ENCODE measurements around the gene GIPC3.
A peak's percentile ranks its signal among the peaks of the same experiment; 100 is the strongest.
"Not testable (repeated sequence)": the region's sequence is repeated elsewhere in the genome, so short reads cannot be mapped to it uniquely, and the experiment has no call there.

GIPC3 gene

GRCh38 chr19:3618811-3619630 lies 33.7 kb downstream of the GIPC3 start:
- DNase-seq (ENCODE audit: low read depth in 2 of 2) = no peak

- DNase-seq (ENCODE audit: low read depth in 2 of 2) = no peak
Measured at GRCh38 chr19:3619631-3620012, 34.3 kb downstream of the GIPC3 start.

- no peak for DNase-seq (ENCODE audit: low read depth in 2 of 2)
Measured at GRCh38 chr19:3620145-3620816, 35.0 kb downstream of the GIPC3 start.

- no peak for DNase-seq (ENCODE audit: low read depth in 2 of 2)
Measured at GRCh38 chr19:3620817-3621547, 35.7 kb downstream of the GIPC3 start.

- DNase-seq (ENCODE audit: low read depth in 2 of 2) = no peak
Measured at GRCh38 chr19:3621689-3622088, 36.4 kb downstream of the GIPC3 start.

- no peak for DNase-seq (ENCODE audit: low read depth in 2 of 2)
Measured at GRCh38 chr19:3622224-3622623, 36.9 kb downstream of the GIPC3 start.

- no peak for DNase-seq (ENCODE audit: low read depth in 2 of 2)
Measured at GRCh38 chr19:3623716-3624115, 38.4 kb downstream of the GIPC3 start.

- no peak for DNase-seq (ENCODE audit: low read depth in 2 of 2)
Measured at GRCh38 chr19:3625996-3626472, 40.8 kb downstream of the GIPC3 start.

GRCh38 chr19:3626473-3627350 lies 41.4 kb downstream of the GIPC3 start, which contains the start of gene CACTIN:
CACTIN (minus strand) TSS chr19:3626790; CDS start chr19:3626762, 28 bp downstream.
- DNase-seq (ENCODE audit: low read depth in 2 of 2) = peak; percentile 96 to 97

GRCh38 chr19:3627351-3627723 lies 42.1 kb downstream of the GIPC3 start:
- DNase-seq (ENCODE audit: low read depth in 2 of 2) = no peak

GRCh38 chr19:3628766-3629165 lies 43.5 kb downstream of the GIPC3 start:
- DNase-seq (ENCODE audit: low read depth in 2 of 2) = not testable (repeated sequence)

GRCh38 chr19:3631053-3631861 lies 46.0 kb downstream of the GIPC3 start:
- DNase-seq (ENCODE audit: low read depth in 2 of 2) = no peak

- no peak for DNase-seq (ENCODE audit: low read depth in 2 of 2)
Measured at GRCh38 chr19:3632098-3632497, 46.8 kb downstream of the GIPC3 start.

GRCh38 chr19:3632739-3633558 lies 47.7 kb downstream of the GIPC3 start:
- DNase-seq (ENCODE audit: low read depth in 2 of 2) = no peak

- DNase-seq (ENCODE audit: low read depth in 2 of 2) = no peak
Measured at GRCh38 chr19:3633559-3633988, 48.3 kb downstream of the GIPC3 start.

GRCh38 chr19:3634496-3635045 lies 49.3 kb downstream of the GIPC3 start:
- no peak for DNase-seq (ENCODE audit: low read depth in 2 of 2)

- no peak for DNase-seq (ENCODE audit: low read depth in 2 of 2)
Measured at GRCh38 chr19:3636506-3636905, 51.2 kb downstream of the GIPC3 start.

- DNase-seq (ENCODE audit: low read depth in 2 of 2) = no peak
Measured at GRCh38 chr19:3636962-3637361, 51.7 kb downstream of the GIPC3 start.

GRCh38 chr19:3637621-3638020 lies 52.3 kb downstream of the GIPC3 start:
- DNase-seq (ENCODE audit: low read depth in 2 of 2) = no peak
